Ascending aorta (tissue), 2 donors: ENCODE measurements around the gene NFIA. TPM values are rescaled to one million over a fixed set of nuclear protein-coding genes. Genes with fewer than 3 reads are reported as not detected.
A peak's percentile ranks its signal among the peaks of the same experiment; 100 is the strongest.

Experiments
- DNase-seq, 2 donors: peaks; one replicate each; pipeline ENCODE4 v3.0.0-alpha.2; 2019; ENCODE audit warnings: low spot score in 2 of 2
- H3K27ac ChIP-seq, 2 donors: fragments of 200-600 bp; sonication (generic); one replicate each; pipeline ENCODE4 v1.5.1; 2016 to 2017; ENCODE audit warnings: mild to moderate bottlenecking in 1 of 2
- H3K27me3 ChIP-seq: fragments of 200-600 bp; sonication (generic); one replicate; pipeline ENCODE4 v1.5.1; 2017
- H3K36me3 ChIP-seq, 2 donors: fragments of 200-600 bp; sonication (generic); one replicate each; pipeline ENCODE4 v1.5.1; 2016
- H3K4me1 ChIP-seq, 2 donors: fragments of 200-600 bp; sonication (generic); one replicate each; pipeline ENCODE4 v1.5.1; 2016 to 2017; ENCODE audit warnings: mild to moderate bottlenecking in 1 of 2
- H3K4me3 ChIP-seq, 2 donors: fragments of 200-600 bp; sonication (generic); one replicate each; pipeline ENCODE4 v1.5.1; 2016 to 2017; ENCODE audit warnings: mild to moderate bottlenecking in 1 of 2
- H3K9me3 ChIP-seq, 2 donors: fragments of 200-600 bp; sonication (generic); one replicate each; pipeline ENCODE4 v1.5.1; 2016
- intact Hi-C: fragments of 100-400 bp; cut with DNase I; formaldehyde crosslinking; loops from one replicate; pipeline ENCODE4 v1.15.1; 2023
- total RNA-seq: library from RNA; depleted of rRNA; stranded (reverse); fragments of >200 nt; gene quantifications from one replicate; pipeline ENCODE4 v1.1.0, GENCODE V29; 2016
- TF ChIP-seq, protein P1 (sequence below), 3 experiments: fragments of 200-600 bp in 2 of 3; fragments of 450-650 bp in 1 of 3; sonication (generic) in 2 of 3; IDR thresholded peaks; one replicate each; pipeline ENCODE4 v1.5.1; 2016 to 2019; ENCODE audit warnings: antibody characterized with exemption in 3 of 3, mild to moderate bottlenecking in 1 of 3, moderate library complexity in 1 of 3

The NFIA gene
- total RNA-seq, 1 donor from 2014 or later = 52.0 TPM

GRCh38 chr1:61264825-61265242, 182.5 kb downstream of the NFIA start:
- Histone ChIP-seq H3K4me3 (no peak overlapping the region), H3K27ac (no peak overlapping the region), H3K27me3 (no peaks in the 10 kb centered on the region), H3K4me1 (peaks cover 0 to 39% of the 10 kb centered on the region in 2 donors), H3K36me3 (no peaks in the 10 kb centered on the region), H3K9me3 (no peaks in the 10 kb centered on the region)
- no peak for DNase-seq
- intact Hi-C loops = no loop called here
- TF ChIP-seq, protein P1, sequence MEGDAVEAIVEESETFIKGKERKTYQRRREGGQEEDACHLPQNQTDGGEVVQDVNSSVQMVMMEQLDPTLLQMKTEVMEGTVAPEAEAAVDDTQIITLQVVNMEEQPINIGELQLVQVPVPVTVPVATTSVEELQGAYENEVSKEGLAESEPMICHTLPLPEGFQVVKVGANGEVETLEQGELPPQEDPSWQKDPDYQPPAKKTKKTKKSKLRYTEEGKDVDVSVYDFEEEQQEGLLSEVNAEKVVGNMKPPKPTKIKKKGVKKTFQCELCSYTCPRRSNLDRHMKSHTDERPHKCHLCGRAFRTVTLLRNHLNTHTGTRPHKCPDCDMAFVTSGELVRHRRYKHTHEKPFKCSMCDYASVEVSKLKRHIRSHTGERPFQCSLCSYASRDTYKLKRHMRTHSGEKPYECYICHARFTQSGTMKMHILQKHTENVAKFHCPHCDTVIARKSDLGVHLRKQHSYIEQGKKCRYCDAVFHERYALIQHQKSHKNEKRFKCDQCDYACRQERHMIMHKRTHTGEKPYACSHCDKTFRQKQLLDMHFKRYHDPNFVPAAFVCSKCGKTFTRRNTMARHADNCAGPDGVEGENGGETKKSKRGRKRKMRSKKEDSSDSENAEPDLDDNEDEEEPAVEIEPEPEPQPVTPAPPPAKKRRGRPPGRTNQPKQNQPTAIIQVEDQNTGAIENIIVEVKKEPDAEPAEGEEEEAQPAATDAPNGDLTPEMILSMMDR (IDR thresholded peaks at IDR 0.05) = no peak

- Histone ChIP-seq H3K9me3 (no peaks in the 10 kb centered on the region), H3K4me1 (peaks cover 0 to 42% of the 10 kb centered on the region in 2 donors), H3K4me3 (no peak overlapping the region), H3K27me3 (no peaks in the 10 kb centered on the region), H3K36me3 (no peaks in the 10 kb centered on the region), H3K27ac (peak overlapping the region in 1 of 2 donors; percentile 24)
- intact Hi-C loops = no loop called here
- DNase-seq = no peak
- TF ChIP-seq, protein P1 (IDR thresholded peaks at IDR 0.05) = no peak
Measured at GRCh38 chr1:61265665-61266064, 183.3 kb downstream of the NFIA start.

GRCh38 chr1:61266738-61267137, 184.4 kb downstream of the NFIA start:
- no peaks in the 10 kb centered on the region for H3K27me3 ChIP-seq
- peaks cover 3 to 47% of the 10 kb centered on the region in 2 donors for H3K4me1 ChIP-seq
- H3K27ac ChIP-seq = no peak overlapping the region
- intact Hi-C loops = no loop called here
- DNase-seq = no peak
- no peak overlapping the region for H3K4me3 ChIP-seq
- TF ChIP-seq, protein P1 (IDR thresholded peaks at IDR 0.05) = no peak
- no peaks in the 10 kb centered on the region for H3K9me3 ChIP-seq
- no peaks in the 10 kb centered on the region for H3K36me3 ChIP-seq

DNA sequence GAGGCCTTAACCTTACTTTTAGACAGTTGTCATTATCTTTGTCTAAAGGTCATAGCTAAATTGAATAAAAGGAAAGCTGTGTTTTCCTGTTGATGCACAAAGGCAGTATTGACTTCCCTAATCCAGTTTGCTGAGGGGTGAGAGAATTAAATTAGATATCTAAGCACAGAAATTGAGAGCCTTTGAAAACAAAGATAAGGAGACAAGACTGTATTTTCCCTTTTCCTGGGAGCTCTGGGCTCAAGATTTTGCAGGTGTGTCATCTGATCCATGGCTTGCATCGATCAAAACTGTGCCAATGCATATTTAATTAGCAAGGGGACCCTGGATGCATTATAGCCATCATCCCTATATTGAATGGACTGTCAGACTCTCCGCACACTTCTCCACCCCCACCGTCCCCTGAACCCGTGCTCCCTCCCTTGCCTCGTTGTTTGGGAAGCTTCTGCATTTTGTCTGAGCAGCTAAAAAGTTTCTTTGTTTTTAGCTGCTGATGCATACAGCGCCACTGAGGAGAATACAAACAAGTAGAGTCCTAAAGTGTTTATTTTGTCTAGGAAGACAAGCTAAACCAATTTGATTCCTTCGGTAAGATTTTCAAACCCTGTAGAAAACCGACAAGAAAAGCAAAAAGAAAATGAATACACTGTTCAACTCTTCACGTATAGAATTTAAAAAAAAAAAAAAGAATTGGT, 186.3 kb downstream of the NFIA start:
- Histone ChIP-seq H3K4me1 (peaks cover 3 to 44% of the 10 kb centered on the region in 2 donors), H3K27me3 (no peaks in the 10 kb centered on the region)

DNA sequence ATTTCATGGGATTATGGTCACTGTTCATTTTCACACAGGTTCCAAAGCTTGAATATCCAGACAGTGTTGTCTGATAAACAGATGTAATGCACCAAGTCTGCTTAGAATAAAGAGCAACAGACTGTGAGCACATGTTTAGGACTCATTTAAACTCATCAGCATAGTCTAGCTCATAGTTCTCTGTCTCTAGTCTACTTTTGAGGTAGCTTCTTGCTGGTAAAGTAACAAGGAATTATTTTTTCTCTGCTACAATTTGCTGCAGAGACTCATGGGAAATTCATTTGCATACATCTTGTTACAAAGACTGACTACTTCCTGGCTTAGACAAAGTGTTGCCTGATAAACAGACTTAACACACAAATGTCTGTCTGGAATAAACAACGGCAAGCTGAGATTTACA, 187.2 kb downstream of the NFIA start:
- no peaks in the 10 kb centered on the region for H3K9me3 ChIP-seq
- no peaks in the 10 kb centered on the region for H3K36me3 ChIP-seq
- intact Hi-C loops = no loop called here
- H3K4me1 ChIP-seq = peaks cover 3 to 44% of the 10 kb centered on the region in 2 donors
- no peak overlapping the region for H3K27ac ChIP-seq
- H3K27me3 ChIP-seq = no peaks in the 10 kb centered on the region
- no peak overlapping the region for H3K4me3 ChIP-seq
- TF ChIP-seq, protein P1 (IDR thresholded peaks at IDR 0.05) = no peak
- DNase-seq = no peak

More for the DNA sequence above, 186.3 kb downstream of the NFIA start:
- DNase-seq = no peak
- intact Hi-C loops = no loop called here
- Histone ChIP-seq H3K27ac (no peak overlapping the region), H3K36me3 (no peaks in the 10 kb centered on the region), H3K9me3 (no peaks in the 10 kb centered on the region), H3K4me3 (no peak overlapping the region)
- TF ChIP-seq, protein P1 (IDR thresholded peaks at IDR 0.05) = no peak
